ENCODE results near the gene ATP6AP1.

The ATP6AP1 gene

GRCh38 chrX:154426916-154427770 lies 1.3 kb upstream of the ATP6AP1 start:
- no peak overlapping the region for H3K4me3 ChIP-seq (ENCODE audit: low read depth, low read length)
- no peak for DNase-seq (ENCODE audit: low read depth)
- no peak for TF ChIP-seq CTCF (conservative IDR thresholded peaks at IDR 0.05; ENCODE audit: low read depth, low read length)

DNA sequence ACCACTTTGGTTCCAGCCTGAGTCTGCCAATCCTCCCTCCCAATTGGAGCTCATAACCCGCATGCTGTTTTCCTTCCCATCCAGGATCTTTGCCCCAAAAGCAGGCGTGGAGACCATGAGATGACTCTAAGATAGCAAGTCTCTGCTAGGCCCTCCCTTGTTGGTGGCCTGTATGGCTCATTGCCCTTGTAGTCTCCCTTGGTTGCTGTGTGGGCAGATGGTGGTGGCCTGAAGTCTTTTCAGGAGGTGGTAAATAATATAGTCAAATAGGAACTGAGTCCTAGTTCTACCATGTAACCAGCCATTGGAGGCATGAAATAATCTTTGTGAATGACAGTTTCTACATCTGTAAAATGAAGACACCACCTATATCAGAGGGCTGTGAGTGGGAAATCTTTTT lies 1.2 kb downstream of the ATP6AP1 start:
- peak overlapping the region; percentile 71 for H3K4me3 ChIP-seq (ENCODE audit: low read depth, low read length)

GRCh38 chrX:154430479-154430878 lies 2.0 kb downstream of the ATP6AP1 start:
- H3K4me3 ChIP-seq (ENCODE audit: low read depth, low read length), result no peak overlapping the region
- no peak for DNase-seq (ENCODE audit: low read depth)
- no peak for TF ChIP-seq CTCF (conservative IDR thresholded peaks at IDR 0.05; ENCODE audit: low read depth, low read length)

More for the DNA sequence above, 1.2 kb downstream of the ATP6AP1 start:
- DNase-seq (ENCODE audit: low read depth), result no peak
- TF ChIP-seq CTCF (conservative IDR thresholded peaks at IDR 0.05; ENCODE audit: low read depth, low read length), result no peak

DNA sequence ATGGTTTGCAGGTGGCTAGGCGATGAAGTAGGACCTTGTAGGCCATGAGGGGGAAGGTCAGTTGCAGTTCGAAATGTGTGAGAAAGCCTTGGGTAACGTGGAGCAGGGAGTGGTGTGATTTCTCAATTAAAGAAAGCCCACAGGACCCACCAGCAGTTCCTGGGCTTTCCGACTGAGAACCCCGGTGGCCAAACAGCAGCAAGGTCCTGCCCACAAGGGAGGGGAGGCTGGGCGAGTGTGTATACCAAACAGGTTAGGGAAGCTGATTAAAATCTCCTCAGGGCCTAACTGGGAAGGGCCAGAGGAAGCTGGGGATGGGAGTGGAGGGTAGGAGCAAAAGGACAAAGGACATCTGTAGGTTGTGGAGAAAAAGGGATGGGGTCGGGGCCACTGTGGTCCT lies 2.4 kb downstream of the ATP6AP1 start:
- no peak for DNase-seq (ENCODE audit: low read depth)
- H3K4me3 ChIP-seq (ENCODE audit: low read depth, low read length), result no peak overlapping the region
- TF ChIP-seq CTCF (conservative IDR thresholded peaks at IDR 0.05; ENCODE audit: low read depth, low read length), result no peak

GRCh38 chrX:154431341-154431740 lies 2.9 kb downstream of the ATP6AP1 start:
- no peak overlapping the region for H3K4me3 ChIP-seq (ENCODE audit: low read depth, low read length)

GRCh38 chrX:154432210-154432609 lies 3.7 kb downstream of the ATP6AP1 start:
- DNase-seq (ENCODE audit: low read depth), result no peak
- TF ChIP-seq CTCF (conservative IDR thresholded peaks at IDR 0.05; ENCODE audit: low read depth, low read length), result no peak
- no peak overlapping the region for H3K4me3 ChIP-seq (ENCODE audit: low read depth, low read length)

More at GRCh38 chrX:154431341-154431740, 2.9 kb downstream of the ATP6AP1 start:
- DNase-seq (ENCODE audit: low read depth), result no peak
- TF ChIP-seq CTCF (conservative IDR thresholded peaks at IDR 0.05; ENCODE audit: low read depth, low read length), result no peak

DNA sequence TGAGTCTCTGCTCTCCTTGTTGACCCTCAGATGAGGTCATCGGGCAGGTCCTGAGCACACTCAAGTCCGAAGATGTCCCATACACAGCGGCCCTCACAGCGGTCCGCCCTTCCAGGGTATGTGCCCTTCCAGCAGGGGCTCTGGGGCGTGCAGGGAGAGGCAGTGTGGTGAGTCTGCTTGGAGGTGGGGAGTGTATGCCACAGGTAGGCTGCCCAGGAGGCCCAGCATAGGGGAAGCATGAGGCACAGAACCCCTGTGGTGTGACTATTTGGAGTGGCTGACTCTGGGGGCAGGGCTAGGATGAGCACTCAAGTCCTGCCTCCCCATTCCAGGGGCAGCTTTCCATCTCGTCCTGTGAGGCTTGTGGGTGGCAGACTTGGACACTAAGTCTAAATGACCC lies 5.1 kb downstream of the ATP6AP1 start:
- no peak for DNase-seq (ENCODE audit: low read depth)
- TF ChIP-seq CTCF (conservative IDR thresholded peaks at IDR 0.05; ENCODE audit: low read depth, low read length), result no peak
- H3K4me3 ChIP-seq (ENCODE audit: low read depth, low read length), result no peak overlapping the region
